ENCODE measurements around the gene CTTNBP2. TPM values are rescaled to one million over a fixed set of nuclear protein-coding genes. Genes with fewer than 3 reads are reported as not detected.

Gene CTTNBP2
- total RNA-seq, 3 donors from 2014 or later (not counting 1 experiment from before 2014, with no cell fraction given) = 0.10 TPM; not detected in 2

GRCh38 chr7:117759950-117760640 lies 113.1 kb downstream of the CTTNBP2 start:
- no peaks in the 10 kb centered on the region for H3K4me1 Mint-ChIP-seq
- no peak overlapping the region for H3K27ac Mint-ChIP-seq
- WGBS (ENCODE audit: insufficient coverage) = 89% methylated on average over 9 of the region's 9 CpGs
- no peak for TF ChIP-seq CTCF (IDR thresholded peaks at IDR 0.05)
- Histone ChIP-seq H3K27ac (ENCODE audit: low read length) (no peak overlapping the region), H3K36me3 (ENCODE audit: control insufficient read depth, insufficient read depth, low read length) (no peaks in the 10 kb centered on the region), H3K9me3 (ENCODE audit: control insufficient read depth, insufficient read depth, low read length) (no peaks in the 10 kb centered on the region), H3K27me3 (ENCODE audit: control insufficient read depth, insufficient read depth, low read length) (no peaks in the 10 kb centered on the region), H3K4me3 (ENCODE audit: low read length) (no peak overlapping the region), H3K4me1 (ENCODE audit: control insufficient read depth, insufficient read depth, low read length) (no peaks in the 10 kb centered on the region)
- no peaks in the 10 kb centered on the region for H3K27me3 Mint-ChIP-seq (ENCODE audit: low read depth in 2 of 2)
- H3K9me3 Mint-ChIP-seq = peaks cover 6 to 13% of the 10 kb centered on the region in 2 donors
- no peak overlapping the region for H3K4me3 Mint-ChIP-seq
- ATAC-seq (no peak), DNase-seq (no peak)
- intact Hi-C loops (cut with micrococcal nuclease) = no loop called here
- H3K36me3 Mint-ChIP-seq = no peaks in the 10 kb centered on the region

DNA sequence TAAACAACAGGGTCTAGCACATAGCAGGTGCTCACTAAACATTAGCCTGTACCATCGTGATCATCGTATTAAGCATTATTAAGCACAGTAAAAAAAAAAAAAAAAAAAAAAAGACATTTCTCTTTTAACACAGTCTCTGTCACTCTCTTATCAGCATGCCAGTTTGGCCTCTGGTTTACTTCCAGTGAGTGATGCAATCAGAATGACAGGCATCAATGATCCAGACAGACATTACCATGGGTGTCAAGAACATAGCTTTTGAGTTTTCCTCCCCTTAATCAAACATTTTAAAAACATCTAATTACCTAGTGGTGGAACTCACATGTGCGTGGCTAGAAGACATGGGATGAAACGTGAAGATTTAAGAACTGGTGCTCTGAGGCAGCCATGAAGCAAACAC lies 115.8 kb downstream of the CTTNBP2 start:
- no peaks in the 10 kb centered on the region for H3K27me3 Mint-ChIP-seq (ENCODE audit: low read depth in 2 of 2)
- Histone ChIP-seq H3K9me3 (ENCODE audit: control insufficient read depth, insufficient read depth, low read length) (no peaks in the 10 kb centered on the region), H3K36me3 (ENCODE audit: control insufficient read depth, insufficient read depth, low read length) (no peaks in the 10 kb centered on the region), H3K27me3 (ENCODE audit: control insufficient read depth, insufficient read depth, low read length) (no peaks in the 10 kb centered on the region), H3K4me3 (ENCODE audit: low read length) (no peak overlapping the region), H3K4me1 (ENCODE audit: control insufficient read depth, insufficient read depth, low read length) (no peaks in the 10 kb centered on the region), H3K27ac (ENCODE audit: low read length) (no peak overlapping the region)
- no peaks in the 10 kb centered on the region for H3K36me3 Mint-ChIP-seq
- no peak for DNase-seq
- 96% methylated on average over 4 of the region's 4 CpGs for WGBS (ENCODE audit: insufficient coverage)
- ATAC-seq = no peak
- no peak for TF ChIP-seq CTCF (IDR thresholded peaks at IDR 0.05)
- no peak overlapping the region for H3K4me3 Mint-ChIP-seq
- peaks cover 0 to 4% of the 10 kb centered on the region in 2 donors for H3K9me3 Mint-ChIP-seq
- intact Hi-C loops (cut with micrococcal nuclease) = no loop called here
- no peaks in the 10 kb centered on the region for H3K4me1 Mint-ChIP-seq
- no peak overlapping the region for H3K27ac Mint-ChIP-seq

GRCh38 chr7:117756586-117757085 lies 116.6 kb downstream of the CTTNBP2 start:
- H3K27ac ChIP-seq (ENCODE audit: low read length) = no peak overlapping the region
- ATAC-seq (no peak), DNase-seq (no peak)
- H3K27me3 ChIP-seq (ENCODE audit: control insufficient read depth, insufficient read depth, low read length) = no peaks in the 10 kb centered on the region
- H3K36me3 ChIP-seq (ENCODE audit: control insufficient read depth, insufficient read depth, low read length) = no peaks in the 10 kb centered on the region
- Mint-ChIP-seq H3K27ac (no peak overlapping the region), H3K36me3 (no peaks in the 10 kb centered on the region), H3K4me1 (no peaks in the 10 kb centered on the region), H3K9me3 (no peaks in the 10 kb centered on the region), H3K4me3 (no peak overlapping the region), H3K27me3 (ENCODE audit: low read depth in 2 of 2) (no peaks in the 10 kb centered on the region)
- intact Hi-C loops (cut with micrococcal nuclease) = no loop called here
- H3K4me1 ChIP-seq (ENCODE audit: control insufficient read depth, insufficient read depth, low read length) = no peaks in the 10 kb centered on the region
- H3K9me3 ChIP-seq (ENCODE audit: control insufficient read depth, insufficient read depth, low read length) = no peaks in the 10 kb centered on the region
- 91% methylated on average over 4 of the region's 5 CpGs for WGBS (ENCODE audit: insufficient coverage)
- TF ChIP-seq CTCF (IDR thresholded peaks at IDR 0.05) = no peak
- H3K4me3 ChIP-seq (ENCODE audit: low read length) = no peak overlapping the region

DNA sequence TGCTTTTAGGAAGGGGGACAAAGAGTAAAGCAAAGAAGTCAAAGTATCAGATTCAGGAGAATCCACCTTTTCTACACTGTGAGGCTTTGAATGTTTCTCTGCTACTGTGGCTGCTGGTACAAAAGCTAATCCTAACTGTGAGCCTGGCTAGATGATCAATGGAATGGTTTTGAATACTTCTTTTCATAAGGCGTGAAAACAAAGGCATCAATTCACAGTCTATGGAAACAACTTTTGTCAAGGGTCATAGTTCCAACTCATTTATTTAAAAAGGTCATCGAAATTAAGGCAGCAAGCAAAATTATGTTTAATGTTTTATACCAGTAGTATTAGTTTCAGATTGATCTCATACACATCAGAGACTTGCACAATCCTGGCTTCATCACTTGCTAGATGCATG lies 118.1 kb downstream of the CTTNBP2 start:
- 89% methylated on average over 1 of the region's 2 CpGs for WGBS (ENCODE audit: insufficient coverage)
- H3K27me3 Mint-ChIP-seq (ENCODE audit: low read depth in 2 of 2) = no peaks in the 10 kb centered on the region

More for the DNA sequence above, 118.1 kb downstream of the CTTNBP2 start:
- intact Hi-C loops (cut with micrococcal nuclease) = no loop called here
- no peak for TF ChIP-seq CTCF (IDR thresholded peaks at IDR 0.05)
- Mint-ChIP-seq H3K9me3 (no peaks in the 10 kb centered on the region), H3K4me3 (no peak overlapping the region), H3K4me1 (no peaks in the 10 kb centered on the region), H3K27ac (no peak overlapping the region), H3K36me3 (no peaks in the 10 kb centered on the region)
- no peak for ATAC-seq
- no peaks in the 10 kb centered on the region for H3K27me3 ChIP-seq (ENCODE audit: control insufficient read depth, insufficient read depth, low read length)
- no peak for DNase-seq
- no peaks in the 10 kb centered on the region for H3K4me1 ChIP-seq (ENCODE audit: control insufficient read depth, insufficient read depth, low read length)
- H3K4me3 ChIP-seq (ENCODE audit: low read length) = no peak overlapping the region
- no peaks in the 10 kb centered on the region for H3K9me3 ChIP-seq (ENCODE audit: control insufficient read depth, insufficient read depth, low read length)
- no peak overlapping the region for H3K27ac ChIP-seq (ENCODE audit: low read length)
- H3K36me3 ChIP-seq (ENCODE audit: control insufficient read depth, insufficient read depth, low read length) = no peaks in the 10 kb centered on the region

All from natural killer cell (primary cell).